ENCODE results near the gene KIF4A. TPM values are rescaled to one million over a fixed set of nuclear protein-coding genes. Genes with fewer than 3 reads are reported as not detected.

The KIF4A gene
- total and polyA plus RNA-seq, 2 of the 4 experiments (the other 2 are of a cell fraction) = 10.0 to 19.0 TPM

GRCh38 chrX:70264784-70265183 is 25.1 kb upstream of the KIF4A start:
- Histone ChIP-seq H2AK9ac (replicated peaks; ENCODE audit: low read depth, low read length, poor library complexity) (no peak overlapping the region), H3K56ac (ENCODE audit: extremely low read depth, insufficient read depth, low read length) (no peak overlapping the region), H3K27ac (ENCODE audit: insufficient read depth, low read length) (no peak overlapping the region), H4K5ac (ENCODE audit: low read depth, low read length) (no peak overlapping the region), H2AK5ac (ENCODE audit: low read depth, low read length) (no peak overlapping the region), H3K9me1 (ENCODE audit: insufficient read depth, low read length) (no peaks in the 10 kb centered on the region), H3K14ac (replicated peaks; ENCODE audit: low read depth, low read length) (no peak overlapping the region), H3K36me3 (ENCODE audit: control insufficient read depth, insufficient read depth, low read length) (no peaks in the 10 kb centered on the region), H4K8ac (ENCODE audit: low read depth in 2 of 2, low read length in 2 of 2) (no peak overlapping the region), H2AFZ (replicated peaks; ENCODE audit: low read length, poor library complexity) (no peak overlapping the region), H3K27me3 (ENCODE audit: control insufficient read depth, insufficient read depth, low read length) (peaks cover 11% of the 10 kb centered on the region), H3K4me3 (ENCODE audit: insufficient read depth, low read depth, low read length) (no peak overlapping the region), H2BK20ac (ENCODE audit: low read depth, low read length) (no peak overlapping the region), H3K4me1 (ENCODE audit: control insufficient read depth, insufficient read depth, low read length) (no peaks in the 10 kb centered on the region), H3K18ac (ENCODE audit: low read depth, low read length) (no peak overlapping the region), H2BK15ac (ENCODE audit: low read depth, low read length) (no peak overlapping the region), H3K23ac (ENCODE audit: low read depth, low read length) (no peak overlapping the region), H3K79me1 (ENCODE audit: low read depth in 1 of 2, low read length in 2 of 2) (no peaks in the 10 kb centered on the region), H3K4me2 (ENCODE audit: low read depth, low read length) (no peak overlapping the region), H3K9ac (ENCODE audit: low read depth, low read length) (no peak overlapping the region), H2BK120ac (ENCODE audit: low read depth, low read length) (no peak overlapping the region), H3K4ac (ENCODE audit: low read depth, low read length) (no peak overlapping the region), H4K91ac (ENCODE audit: insufficient read depth, low read depth, low read length) (no peak overlapping the region), H2BK5ac (ENCODE audit: low read depth, low read length, poor library complexity, severe bottlenecking) (no peak overlapping the region), H4K20me1 (ENCODE audit: insufficient read depth, low read length) (no peaks in the 10 kb centered on the region), H3K9me3 (ENCODE audit: control insufficient read depth, insufficient read depth, low read length) (no peaks in the 10 kb centered on the region)
- BruUV-seq (replicated peaks) = no TSS peak
- no peak for TF ChIP-seq MAZ (IDR thresholded peaks at IDR 0.05; ENCODE audit: borderline replicate concordance, low read depth, low read length)
- no peak for TF ChIP-seq POLR2A (IDR thresholded peaks at IDR 0.05; ENCODE audit: low read depth, low read length)
- no peak for TF ChIP-seq RCOR1 (IDR thresholded peaks at IDR 0.05; ENCODE audit: insufficient replicate concordance, low read length)
- TF ChIP-seq MAFK (IDR thresholded peaks at IDR 0.05; ENCODE audit: low read depth, low read length) = no peak
- TF ChIP-seq SMC3 (IDR thresholded peaks at IDR 0.05; ENCODE audit: low read depth, low read length) = no peak
- no peak for TF ChIP-seq RAD21 (IDR thresholded peaks at IDR 0.05; ENCODE audit: low read length)
- TF ChIP-seq CEBPB (IDR thresholded peaks at IDR 0.05; ENCODE audit: low read depth, low read length) = no peak
- no peak for TF ChIP-seq BHLHE40 (IDR thresholded peaks at IDR 0.05; ENCODE audit: low read depth, low read length)
- no peak for TF ChIP-seq CTCF (conservative IDR thresholded peaks at IDR 0.05; ENCODE audit: low read depth, low read length)
- TF ChIP-seq MXI1 (IDR thresholded peaks at IDR 0.05; ENCODE audit: borderline replicate concordance, low read depth, low read length) = no peak
- TF ChIP-seq USF2 (IDR thresholded peaks at IDR 0.05; ENCODE audit: low read depth, low read length) = no peak
- TF ChIP-seq ELK1 (IDR thresholded peaks at IDR 0.05; ENCODE audit: borderline replicate concordance, low read depth, low read length) = no peak
- no peak for TF ChIP-seq RFX5 (IDR thresholded peaks at IDR 0.05; ENCODE audit: low read depth, low read length)
- no peak for TF ChIP-seq NFE2L2 (IDR thresholded peaks at IDR 0.05; ENCODE audit: low read depth, low read length)
- no peak for DNase-seq
- in situ Hi-C loops (cut with MboI; ENCODE audit: low sequenced_read_pairs) = no loop called here
- ChIA-PET CTCF (no interaction called here), POLR2A (ENCODE audit: unreplicated experiment) (no interaction called here)
- intact Hi-C loops (cut with micrococcal nuclease) = no loop called here
- ATAC-seq (ENCODE audit: low read depth) = no peak
- dilution Hi-C loops (cut with HindIII; ENCODE audit: low sequenced_read_pairs, unreplicated experiment) = no loop called here
- WGBS, 2 experiments (ENCODE audit: extremely low coverage in 2 of 2, insufficient read length in 1 of 2) = no CpG with 5 or more reads among the region's 3 CpGs
